Subcutaneous adipose tissue (tissue), 4 donors: ENCODE measurements around the gene CDH23. TPM values are rescaled to one million over a fixed set of nuclear protein-coding genes. Genes with fewer than 3 reads are reported as not detected.

Experiments
- CTCF ChIP-seq: fragments of 450-650 bp; IDR thresholded peaks from one replicate; pipeline ENCODE4 v1.5.1; 2016; ENCODE audit warnings: low read depth, mild to moderate bottlenecking, control low read depth, antibody characterized with exemption, moderate library complexity
- total RNA-seq, 4 donors: library from RNA; depleted of rRNA; stranded (reverse); fragments of >200 nt; gene quantifications; one replicate each; pipeline ENCODE4 v1.1.0, GENCODE V29; 2016

CDH23 gene
- total RNA-seq, 4 donors from 2014 or later: 14.3 to 74.8 (median 24.1) TPM

- TF ChIP-seq CTCF: no peak
Observed at GRCh38 chr10:71707240-71707789, 310.6 kb downstream of the CDH23 start.

GRCh38 chr10:71708301-71708703, 311.6 kb downstream of the CDH23 start:
- no peak for TF ChIP-seq CTCF

GRCh38 chr10:71708897-71709882, 312.5 kb downstream of the CDH23 start:
- no peak for TF ChIP-seq CTCF

GRCh38 chr10:71710519-71710918, 313.8 kb downstream of the CDH23 start:
- no peak for TF ChIP-seq CTCF

GRCh38 chr10:71711052-71711623, 314.4 kb downstream of the CDH23 start:
- TF ChIP-seq CTCF: no peak

GRCh38 chr10:71712170-71712569, 315.4 kb downstream of the CDH23 start:
- TF ChIP-seq CTCF: no peak

- TF ChIP-seq CTCF: no peak
Observed at GRCh38 chr10:71712572-71713134, 315.9 kb downstream of the CDH23 start.
